Measurements from ENCODE around the gene FJX1.

Gene FJX1

DNA sequence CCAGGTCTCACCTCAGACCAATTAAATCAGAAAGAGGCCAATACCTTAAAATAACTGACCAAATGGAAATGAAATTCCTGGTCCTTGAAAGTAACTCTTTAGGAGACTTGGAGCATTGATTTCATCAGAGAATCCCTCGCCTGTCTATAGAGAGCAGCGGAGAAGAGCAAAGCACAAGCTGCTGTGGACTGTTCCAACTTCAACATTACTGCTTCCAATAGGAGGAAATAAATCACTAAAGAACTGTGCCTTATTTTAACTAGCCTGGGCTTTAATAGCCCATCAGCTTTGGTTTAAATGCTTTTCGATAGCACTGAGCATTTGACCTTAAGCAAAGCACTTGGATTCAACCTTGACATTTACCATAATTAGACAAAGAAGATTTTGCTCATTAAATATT lies 32.0 kb upstream of the FJX1 start:
- Histone ChIP-seq H3K4me2 (no peak overlapping the region), H3K36me3 (ENCODE audit: insufficient read depth) (no peaks in the 10 kb centered on the region), H4K20me1 (ENCODE audit: insufficient read depth) (no peaks in the 10 kb centered on the region), H3K9ac (no peak overlapping the region), H3K27me3 (ENCODE audit: insufficient read depth, low read depth) (no peaks in the 10 kb centered on the region), H3K27ac (no peak overlapping the region), H3K79me2 (ENCODE audit: insufficient read depth, low read depth) (no peaks in the 10 kb centered on the region), H3K4me1 (ENCODE audit: low read depth, poor library complexity, severe bottlenecking) (no peaks in the 10 kb centered on the region), H2AFZ (ENCODE audit: low read depth) (no peak overlapping the region), H3K4me3 (IDR thresholded peaks at IDR 0.05; ENCODE audit: insufficient read depth, low read depth, low read length) (no peak overlapping the region)
- TF ChIP-seq, protein P1, sequence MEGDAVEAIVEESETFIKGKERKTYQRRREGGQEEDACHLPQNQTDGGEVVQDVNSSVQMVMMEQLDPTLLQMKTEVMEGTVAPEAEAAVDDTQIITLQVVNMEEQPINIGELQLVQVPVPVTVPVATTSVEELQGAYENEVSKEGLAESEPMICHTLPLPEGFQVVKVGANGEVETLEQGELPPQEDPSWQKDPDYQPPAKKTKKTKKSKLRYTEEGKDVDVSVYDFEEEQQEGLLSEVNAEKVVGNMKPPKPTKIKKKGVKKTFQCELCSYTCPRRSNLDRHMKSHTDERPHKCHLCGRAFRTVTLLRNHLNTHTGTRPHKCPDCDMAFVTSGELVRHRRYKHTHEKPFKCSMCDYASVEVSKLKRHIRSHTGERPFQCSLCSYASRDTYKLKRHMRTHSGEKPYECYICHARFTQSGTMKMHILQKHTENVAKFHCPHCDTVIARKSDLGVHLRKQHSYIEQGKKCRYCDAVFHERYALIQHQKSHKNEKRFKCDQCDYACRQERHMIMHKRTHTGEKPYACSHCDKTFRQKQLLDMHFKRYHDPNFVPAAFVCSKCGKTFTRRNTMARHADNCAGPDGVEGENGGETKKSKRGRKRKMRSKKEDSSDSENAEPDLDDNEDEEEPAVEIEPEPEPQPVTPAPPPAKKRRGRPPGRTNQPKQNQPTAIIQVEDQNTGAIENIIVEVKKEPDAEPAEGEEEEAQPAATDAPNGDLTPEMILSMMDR (conservative IDR thresholded peaks at IDR 0.05; ENCODE audit: low read depth, low read length) = no peak

- H3K9ac ChIP-seq = no peak overlapping the region
- no peak overlapping the region for H3K27ac ChIP-seq
- H3K79me2 ChIP-seq (ENCODE audit: insufficient read depth, low read depth) = no peaks in the 10 kb centered on the region
- no peak overlapping the region for H3K4me2 ChIP-seq
- no peaks in the 10 kb centered on the region for H3K36me3 ChIP-seq (ENCODE audit: insufficient read depth)
- no peaks in the 10 kb centered on the region for H3K27me3 ChIP-seq (ENCODE audit: insufficient read depth, low read depth)
- H2AFZ ChIP-seq (ENCODE audit: low read depth) = no peak overlapping the region
- H4K20me1 ChIP-seq (ENCODE audit: insufficient read depth) = no peaks in the 10 kb centered on the region
- TF ChIP-seq, protein P1 (conservative IDR thresholded peaks at IDR 0.05; ENCODE audit: low read depth, low read length) = no peak
- peaks cover 6% of the 10 kb centered on the region for H3K4me1 ChIP-seq (ENCODE audit: low read depth, poor library complexity, severe bottlenecking)
- H3K4me3 ChIP-seq (IDR thresholded peaks at IDR 0.05; ENCODE audit: insufficient read depth, low read depth, low read length) = no peak overlapping the region
Measured at GRCh38 chr11:35587972-35588371, 30.3 kb upstream of the FJX1 start.

- Histone ChIP-seq H4K20me1 (ENCODE audit: insufficient read depth) (no peaks in the 10 kb centered on the region), H3K27ac (no peak overlapping the region), H3K27me3 (ENCODE audit: insufficient read depth, low read depth) (no peaks in the 10 kb centered on the region), H3K4me1 (ENCODE audit: low read depth, poor library complexity, severe bottlenecking) (peaks cover 13% of the 10 kb centered on the region), H3K9ac (no peak overlapping the region), H3K36me3 (ENCODE audit: insufficient read depth) (no peaks in the 10 kb centered on the region), H3K79me2 (ENCODE audit: insufficient read depth, low read depth) (no peaks in the 10 kb centered on the region), H3K4me3 (IDR thresholded peaks at IDR 0.05; ENCODE audit: insufficient read depth, low read depth, low read length) (no peak overlapping the region), H3K4me2 (no peak overlapping the region), H2AFZ (ENCODE audit: low read depth) (no peak overlapping the region)
- TF ChIP-seq, protein P1 (conservative IDR thresholded peaks at IDR 0.05; ENCODE audit: low read depth, low read length) = no peak
Measured at GRCh38 chr11:35588627-35589026, 29.6 kb upstream of the FJX1 start.

GRCh38 chr11:35589281-35589680 lies 29.0 kb upstream of the FJX1 start:
- Histone ChIP-seq H2AFZ (ENCODE audit: low read depth) (no peak overlapping the region), H3K27ac (no peak overlapping the region), H3K79me2 (ENCODE audit: insufficient read depth, low read depth) (no peaks in the 10 kb centered on the region), H4K20me1 (ENCODE audit: insufficient read depth) (no peaks in the 10 kb centered on the region), H3K4me2 (no peak overlapping the region), H3K36me3 (ENCODE audit: insufficient read depth) (no peaks in the 10 kb centered on the region), H3K4me1 (ENCODE audit: low read depth, poor library complexity, severe bottlenecking) (peaks cover 16% of the 10 kb centered on the region), H3K9ac (no peak overlapping the region), H3K27me3 (ENCODE audit: insufficient read depth, low read depth) (no peaks in the 10 kb centered on the region), H3K4me3 (IDR thresholded peaks at IDR 0.05; ENCODE audit: insufficient read depth, low read depth, low read length) (no peak overlapping the region)
- TF ChIP-seq, protein P1 (conservative IDR thresholded peaks at IDR 0.05; ENCODE audit: low read depth, low read length) = no peak

Data from KMS-11 (cell line).